Measurements from ENCODE around the gene TLR3. TPM values are rescaled to one million over a fixed set of nuclear protein-coding genes. Genes with fewer than 3 reads are reported as not detected.

TLR3 gene
- total and polyA plus RNA-seq, 2 of the 8 experiments (the other 6 are each of a cell fraction or from before 2014, with no cell fraction given) = 1.00 to 2.6 TPM

DNA sequence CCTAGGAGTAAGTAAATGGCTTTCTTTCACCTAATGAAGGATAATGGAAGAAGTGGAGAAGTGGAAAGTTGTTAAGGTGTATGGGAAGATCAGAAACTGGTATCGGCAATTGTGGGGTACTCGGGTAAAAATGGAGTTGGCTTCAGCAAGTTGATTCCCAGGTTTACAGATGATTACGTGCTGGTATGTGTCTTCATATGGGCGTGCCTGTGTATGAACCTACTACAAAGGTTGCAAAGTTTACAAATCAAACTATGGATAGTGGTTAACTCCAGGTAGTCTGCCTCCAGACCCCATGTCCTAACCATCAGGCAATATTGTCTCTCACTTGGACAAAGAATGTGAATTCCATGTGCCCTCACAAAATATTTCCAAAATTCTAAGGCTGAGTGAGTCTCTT is 773 bp downstream of the TLR3 start:
- H3K4me3 ChIP-seq (ENCODE audit: extremely low read depth in 1 of 4, insufficient read depth in 2 of 4, low read depth in 3 of 4, low read length in 4 of 4) = no peak overlapping the region
- H2BK5ac ChIP-seq (ENCODE audit: low read depth, low read length) = no peak overlapping the region
- H3K4me2 ChIP-seq (ENCODE audit: insufficient read depth in 1 of 2, low read depth in 2 of 2, low read length in 2 of 2) = no peak overlapping the region
- no peak overlapping the region for H3K56ac ChIP-seq (replicated peaks; ENCODE audit: insufficient read length, low read depth, low read length)
- no peaks in the 10 kb centered on the region for H3K79me1 ChIP-seq (ENCODE audit: low read depth, low read length)
- H3K27ac ChIP-seq (ENCODE audit: low read depth, low read length) = no peak overlapping the region
- H3K18ac ChIP-seq (ENCODE audit: extremely low read depth, low read length) = no peak overlapping the region
- H4K5ac ChIP-seq (ENCODE audit: insufficient read length, low read depth, low read length) = no peak overlapping the region
- H3K23ac ChIP-seq (ENCODE audit: insufficient read length) = no peak overlapping the region
- H2BK120ac ChIP-seq (replicated peaks; ENCODE audit: low read depth, low read length) = no peak overlapping the region
- ChIA-PET POLR2A (ENCODE audit: partially characterized antibody) (no interaction called here), CTCF (ENCODE audit: partially characterized antibody) (interaction anchor here (0.9 to 8.8 kb wide), 6 partner anchors 11 to 132 kb away, joined by 3 to 53 read pairs (median 4); no protein-coding TSS in a partner anchor)
- H3K36me3 ChIP-seq (ENCODE audit: control insufficient read depth in 2 of 4, insufficient read depth in 4 of 4, low read length in 3 of 4) = no peaks in the 10 kb centered on the region
- WGBS, 2 experiments (ENCODE audit: extremely low coverage in 1 of 2, insufficient coverage in 1 of 2, insufficient read length in 1 of 2, insufficient replicate concordance in 2 of 2, low coverage in 1 of 2, low lambda C conversion rate in 2 of 2, missing lambda C conversion rate in 1 of 2) = 91 to 100% methylated on average over 1 to 4 of the region's 4 CpGs
- H2AK5ac ChIP-seq (ENCODE audit: low read depth, low read length) = no peak overlapping the region
- TF ChIP-seq KDM5A (IDR thresholded peaks at IDR 0.05; ENCODE audit: low read length) = no peak
- no peak for TF ChIP-seq CHD2 (IDR thresholded peaks at IDR 0.05; ENCODE audit: low read length)
- no peak for TF ChIP-seq GABPA (IDR thresholded peaks at IDR 0.05; ENCODE audit: borderline replicate concordance, insufficient read depth, low read length)
- no peak for TF ChIP-seq YY1 (IDR thresholded peaks at IDR 0.05; ENCODE audit: low read depth, low read length)
- H3K4ac ChIP-seq (replicated peaks; ENCODE audit: insufficient read length, low read depth, low read length) = no peak overlapping the region
- no peak overlapping the region for H4K91ac ChIP-seq (replicated peaks; ENCODE audit: insufficient read length, low read length)
- peaks cover 0 to 7% (median 3%) of the 10 kb centered on the region in 4 experiments; a peak in 3 of 7 replicates for H3K4me1 ChIP-seq (replicated peaks in 1 of 4; ENCODE audit: control insufficient read depth in 3 of 4, insufficient read depth in 4 of 4, low read length in 3 of 4)
- H2BK15ac ChIP-seq (ENCODE audit: low read length) = no peak overlapping the region; the same call in 1 of the 2 replicates
- no peaks in the 10 kb centered on the region for H3K27me3 ChIP-seq (replicated peaks in 1 of 4; ENCODE audit: control insufficient read depth in 3 of 4, extremely low read depth in 1 of 4, insufficient read depth in 3 of 4, low read length in 3 of 4)
- no peak for FAIRE-seq
- H3K9me3 ChIP-seq (ENCODE audit: insufficient read depth in 2 of 2, low read depth in 1 of 2, low read length in 1 of 2) = no peaks in the 10 kb centered on the region
- H4K20me1 ChIP-seq (replicated peaks in 1 of 2; ENCODE audit: control insufficient read depth in 1 of 2, insufficient read depth in 2 of 2, low read length in 2 of 2) = no peaks in the 10 kb centered on the region
- H2BK12ac ChIP-seq (ENCODE audit: low read depth, low read length) = no peak overlapping the region
- no peak overlapping the region for H4K8ac ChIP-seq (ENCODE audit: extremely low read depth, insufficient read depth, low read length)
- no peaks in the 10 kb centered on the region for H3K79me2 ChIP-seq (ENCODE audit: control insufficient read depth in 1 of 2, insufficient read depth in 2 of 2, low read length in 2 of 2)
- H3K9ac ChIP-seq (replicated peaks in 1 of 4; ENCODE audit: extremely low read depth in 1 of 4, low read depth in 3 of 4, low read length in 3 of 4) = no peak overlapping the region
- no peak overlapping the region for H2BK20ac ChIP-seq (ENCODE audit: low read length)
- H3K23me2 ChIP-seq (ENCODE audit: low read depth, low read length) = no peaks in the 10 kb centered on the region
- no peak overlapping the region for H3K14ac ChIP-seq (ENCODE audit: insufficient read length)
- H2AFZ ChIP-seq (ENCODE audit: low read length) = no peak overlapping the region
- DNase-seq (ENCODE audit: low read depth in 1 of 2, low spot score in 2 of 2) = peak in 1 of 2 experiments; percentile 16
